ENCODE results near the gene PRR16. TPM values are rescaled to one million over a fixed set of nuclear protein-coding genes. Genes with fewer than 3 reads are reported as not detected.

PRR16 gene
- total RNA-seq, 2 donors from 2014 or later, result 19.8 to 25.5 TPM

GRCh38 chr5:120657104-120657503 is 193.0 kb downstream of the PRR16 start:
- ATAC-seq (ENCODE audit: insufficient number of reproducible peaks, low FRiP score, low read depth) (no peak), DNase-seq (ENCODE audit: low spot score) (no peak)
- H3K4me1 ChIP-seq (ENCODE audit: control insufficient read depth in 1 of 2, low read depth in 2 of 2), result peaks cover 0 to 2% of the 10 kb centered on the region in 2 donors
- no peak for TF ChIP-seq CTCF (IDR thresholded peaks at IDR 0.05)
- H3K9me3 ChIP-seq, result no peaks in the 10 kb centered on the region
- H3K36me3 ChIP-seq, result no peaks in the 10 kb centered on the region
- H3K4me3 ChIP-seq, result no peak overlapping the region
- H3K27me3 ChIP-seq (replicated peaks; ENCODE audit: insufficient read depth), result no peaks in the 10 kb centered on the region
- H3K27ac ChIP-seq, result no peak overlapping the region

- no peaks in the 10 kb centered on the region for H3K27me3 ChIP-seq (replicated peaks; ENCODE audit: insufficient read depth)
- no peak overlapping the region for H3K4me3 ChIP-seq
- ATAC-seq (ENCODE audit: insufficient number of reproducible peaks, low FRiP score, low read depth) (no peak), DNase-seq (ENCODE audit: low spot score) (no peak)
- no peaks in the 10 kb centered on the region for H3K36me3 ChIP-seq
- H3K9me3 ChIP-seq, result no peaks in the 10 kb centered on the region
- no peak overlapping the region for H3K27ac ChIP-seq
- TF ChIP-seq CTCF (IDR thresholded peaks at IDR 0.05), result no peak
- H3K4me1 ChIP-seq (ENCODE audit: control insufficient read depth in 1 of 2, low read depth in 2 of 2), result no peaks in the 10 kb centered on the region
Observed at GRCh38 chr5:120677481-120677880, 213.4 kb downstream of the PRR16 start.

GRCh38 chr5:120678279-120678678 is 214.2 kb downstream of the PRR16 start:
- Histone ChIP-seq H3K9me3 (no peaks in the 10 kb centered on the region), H3K27ac (no peak overlapping the region), H3K27me3 (replicated peaks; ENCODE audit: insufficient read depth) (no peaks in the 10 kb centered on the region), H3K4me1 (ENCODE audit: control insufficient read depth in 1 of 2, low read depth in 2 of 2) (peaks cover 0 to 5% of the 10 kb centered on the region in 2 donors), H3K4me3 (no peak overlapping the region), H3K36me3 (no peaks in the 10 kb centered on the region)
- TF ChIP-seq CTCF (IDR thresholded peaks at IDR 0.05), result no peak
- ATAC-seq (ENCODE audit: insufficient number of reproducible peaks, low FRiP score, low read depth) (no peak), DNase-seq (ENCODE audit: low spot score) (no peak)

- Histone ChIP-seq H3K27me3 (replicated peaks; ENCODE audit: insufficient read depth) (no peaks in the 10 kb centered on the region), H3K4me1 (ENCODE audit: control insufficient read depth in 1 of 2, low read depth in 2 of 2) (peaks cover 0 to 10% of the 10 kb centered on the region in 2 donors), H3K9me3 (no peaks in the 10 kb centered on the region), H3K4me3 (no peak overlapping the region), H3K27ac (no peak overlapping the region), H3K36me3 (no peaks in the 10 kb centered on the region)
- ATAC-seq (ENCODE audit: insufficient number of reproducible peaks, low FRiP score, low read depth) (no peak), DNase-seq (ENCODE audit: low spot score) (no peak)
- no peak for TF ChIP-seq CTCF (IDR thresholded peaks at IDR 0.05)
Observed at GRCh38 chr5:120682851-120683250, 218.8 kb downstream of the PRR16 start.

GRCh38 chr5:120683580-120683979 is 219.5 kb downstream of the PRR16 start:
- Histone ChIP-seq H3K4me3 (no peak overlapping the region), H3K27ac (no peak overlapping the region), H3K36me3 (no peaks in the 10 kb centered on the region), H3K9me3 (no peaks in the 10 kb centered on the region), H3K27me3 (replicated peaks; ENCODE audit: insufficient read depth) (no peaks in the 10 kb centered on the region), H3K4me1 (ENCODE audit: control insufficient read depth in 1 of 2, low read depth in 2 of 2) (peaks cover 0 to 10% of the 10 kb centered on the region in 2 donors)
- no peak for TF ChIP-seq CTCF (IDR thresholded peaks at IDR 0.05)
- DNase-seq (ENCODE audit: low spot score) (no peak), ATAC-seq (ENCODE audit: insufficient number of reproducible peaks, low FRiP score, low read depth) (no peak)

All from thoracic aorta (tissue), 2 donors.